GF-D8 (cell line): ENCODE data around the gene COL4A2.
A peak's percentile ranks its signal among the peaks of the same experiment; 100 is the strongest.
"Not testable (repeated sequence)": the region's sequence is repeated elsewhere in the genome, so short reads cannot be mapped to it uniquely, and the experiment has no call there.

Experiments used
- DNase-seq: peaks from one replicate; lab custom pipeline; 2025; lab: John Stamatoyannopoulos, UW

The COL4A2 gene

GRCh38 chr13:110518226-110518525, 211.1 kb downstream of the COL4A2 start:
- no peak for DNase-seq

GRCh38 chr13:110518571-110518970, 211.5 kb downstream of the COL4A2 start:
- DNase-seq, result no peak

- no peak for DNase-seq
Observed at GRCh38 chr13:110519046-110519445, 212.0 kb downstream of the COL4A2 start.

GRCh38 chr13:110519506-110519905, 212.4 kb downstream of the COL4A2 start:
- no peak for DNase-seq

- DNase-seq, result peak; percentile 98
Observed at GRCh38 chr13:110520431-110521295, 213.6 kb downstream of the COL4A2 start.

- DNase-seq, result no peak
Observed at GRCh38 chr13:110521296-110521680, 214.2 kb downstream of the COL4A2 start.

GRCh38 chr13:110521946-110522345, 214.9 kb downstream of the COL4A2 start:
- DNase-seq, result peak; percentile 98

GRCh38 chr13:110522721-110523120, 215.6 kb downstream of the COL4A2 start:
- DNase-seq, result no peak

GRCh38 chr13:110523180-110523579, 216.1 kb downstream of the COL4A2 start:
- DNase-seq, result no peak

- DNase-seq, result no peak
Observed at GRCh38 chr13:110523838-110524540, 216.9 kb downstream of the COL4A2 start.

GRCh38 chr13:110524541-110525257, 217.6 kb downstream of the COL4A2 start:
- peak; percentile 89 for DNase-seq

- no peak for DNase-seq
Observed at GRCh38 chr13:110525328-110526319, 218.5 kb downstream of the COL4A2 start.

- peak; percentile 63 for DNase-seq
Observed at GRCh38 chr13:110528371-110528770, 221.3 kb downstream of the COL4A2 start.

GRCh38 chr13:110528911-110529310, 221.8 kb downstream of the COL4A2 start:
- no peak for DNase-seq

GRCh38 chr13:110529522-110530311, 222.6 kb downstream of the COL4A2 start:
- DNase-seq, result no peak

- no peak for DNase-seq
Observed at GRCh38 chr13:110531100-110531499, 224.0 kb downstream of the COL4A2 start.

GRCh38 chr13:110531671-110532083, 224.6 kb downstream of the COL4A2 start:
- no peak for DNase-seq

GRCh38 chr13:110532258-110532657, 225.2 kb downstream of the COL4A2 start:
- DNase-seq, result not testable (repeated sequence)

GRCh38 chr13:110533771-110534670, 226.9 kb downstream of the COL4A2 start:
- DNase-seq, result no peak

GRCh38 chr13:110535526-110535925, 228.4 kb downstream of the COL4A2 start:
- no peak for DNase-seq
